ENCODE data around the gene PRKN. TPM values are rescaled to one million over a fixed set of nuclear protein-coding genes. Genes with fewer than 3 reads are reported as not detected.

PRKN gene
- total and polyA plus RNA-seq, 9 of the 15 experiments (the other 6 are each of a cell fraction or from before 2014, with no cell fraction given), result 0.03 to 0.96 (median 0.15) TPM; not detected in 2

DNA sequence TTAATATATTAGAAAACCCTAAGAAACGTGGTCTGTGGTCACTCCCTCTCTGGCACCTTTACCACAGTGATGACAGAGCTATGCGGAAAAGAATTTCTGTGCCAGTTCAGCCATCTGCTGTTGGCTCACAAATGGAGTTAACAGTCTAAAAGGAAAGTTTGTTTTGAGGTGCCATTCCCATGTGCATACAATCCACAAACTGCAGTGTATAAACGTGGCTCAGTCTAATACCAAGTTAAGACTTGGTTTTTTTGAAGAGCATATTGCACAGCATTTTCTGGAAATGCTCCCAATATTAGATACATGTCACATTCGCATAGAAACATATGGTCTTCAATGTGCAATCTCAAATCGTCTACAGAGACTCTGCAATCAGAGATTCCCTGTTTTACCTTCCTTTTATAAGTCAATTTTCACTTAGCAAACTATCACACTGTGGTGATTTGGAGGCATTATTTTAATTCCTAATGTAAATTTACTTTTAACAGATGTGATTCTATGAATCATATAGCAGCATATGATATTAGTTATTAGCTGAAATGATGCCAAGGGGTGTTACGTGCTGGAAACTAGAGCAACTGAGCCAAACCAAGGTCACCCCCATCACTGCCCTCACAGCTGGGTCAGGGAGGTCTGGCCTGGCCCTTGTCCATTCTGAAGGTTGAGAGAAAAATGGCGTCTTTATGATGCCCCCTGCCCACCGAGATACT is 383.5 kb downstream of the PRKN start:
- 2% methylated on average over 8 of the region's 8 CpGs for WGBS (ENCODE audit: insufficient coverage, low coverage, missing lambda C conversion rate)
- Histone ChIP-seq H3K9me3 (replicated peaks; ENCODE audit: control insufficient read depth, insufficient read depth, low read depth, low read length) (no peaks in the 10 kb centered on the region), H4K20me1 (replicated peaks; ENCODE audit: control insufficient read depth, insufficient read depth, low read length) (no peaks in the 10 kb centered on the region), H3K79me2 (ENCODE audit: control insufficient read depth, insufficient read depth, low read length) (no peaks in the 10 kb centered on the region), H3K36me3 (ENCODE audit: control insufficient read depth, insufficient read depth, low read length) (no peaks in the 10 kb centered on the region), H3K27ac (ENCODE audit: extremely low read depth, low read depth, low read length) (no peak overlapping the region), H3K27me3 (ENCODE audit: control insufficient read depth in 2 of 2, insufficient read depth in 2 of 2, low read length in 2 of 2) (no peaks in the 10 kb centered on the region), H3K4me3 (no peak overlapping the region), H2AFZ (ENCODE audit: low read depth, low read length) (no peak overlapping the region), H3K4me2 (ENCODE audit: insufficient read depth, low read length) (no peak overlapping the region), H3K9me1 (ENCODE audit: control insufficient read depth, insufficient read depth, low read length) (no peaks in the 10 kb centered on the region), H3K9ac (ENCODE audit: insufficient read depth in 1 of 2, low read depth in 2 of 2, low read length in 2 of 2) (no peak overlapping the region), H3K4me1 (replicated peaks in 1 of 2; ENCODE audit: control insufficient read depth in 2 of 2, insufficient read depth in 2 of 2, low read length in 2 of 2) (no peaks in the 10 kb centered on the region)
- TF ChIP-seq, protein P1, sequence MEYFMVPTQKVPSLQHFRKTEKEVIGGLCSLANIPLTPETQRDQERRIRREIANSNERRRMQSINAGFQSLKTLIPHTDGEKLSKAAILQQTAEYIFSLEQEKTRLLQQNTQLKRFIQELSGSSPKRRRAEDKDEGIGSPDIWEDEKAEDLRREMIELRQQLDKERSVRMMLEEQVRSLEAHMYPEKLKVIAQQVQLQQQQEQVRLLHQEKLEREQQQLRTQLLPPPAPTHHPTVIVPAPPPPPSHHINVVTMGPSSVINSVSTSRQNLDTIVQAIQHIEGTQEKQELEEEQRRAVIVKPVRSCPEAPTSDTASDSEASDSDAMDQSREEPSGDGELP (CRISPR knock-in tag; IDR thresholded peaks at IDR 0.05; ENCODE audit: borderline replicate concordance), result no peak
- TF ChIP-seq, protein P2, sequence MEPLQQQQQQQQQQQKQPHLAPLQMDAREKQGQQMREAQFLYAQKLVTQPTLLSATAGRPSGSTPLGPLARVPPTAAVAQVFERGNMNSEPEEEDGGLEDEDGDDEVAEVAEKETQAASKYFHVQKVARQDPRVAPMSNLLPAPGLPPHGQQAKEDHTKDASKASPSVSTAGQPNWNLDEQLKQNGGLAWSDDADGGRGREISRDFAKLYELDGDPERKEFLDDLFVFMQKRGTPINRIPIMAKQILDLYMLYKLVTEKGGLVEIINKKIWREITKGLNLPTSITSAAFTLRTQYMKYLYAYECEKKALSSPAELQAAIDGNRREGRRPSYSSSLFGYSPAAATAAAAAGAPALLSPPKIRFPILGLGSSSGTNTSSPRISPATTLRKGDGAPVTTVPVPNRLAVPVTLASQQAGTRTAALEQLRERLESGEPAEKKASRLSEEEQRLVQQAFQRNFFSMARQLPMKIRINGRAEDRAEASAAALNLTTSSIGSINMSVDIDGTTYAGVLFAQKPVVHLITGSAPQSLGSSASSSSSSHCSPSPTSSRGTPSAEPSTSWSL (CRISPR knock-in tag; IDR thresholded peaks at IDR 0.05; ENCODE audit: borderline replicate concordance), result no peak
- no peak for TF ChIP-seq EP300 (IDR thresholded peaks at IDR 0.05; ENCODE audit: low read length)
- ChIA-PET POLR2A (no interaction called here), CTCF (ENCODE audit: low intra/inter-chr PET ratio) (no interaction called here)
- intact Hi-C loops (cut with micrococcal nuclease) (no loop called here), in situ Hi-C loops (cut with MboI) (no loop called here)
- BruUV-seq (replicated peaks), result no TSS peak
- no peak for ATAC-seq
- FAIRE-seq, result no peak
- DNase-seq (ENCODE audit: extremely low read depth in 1 of 4, low spot score in 3 of 4), result no peak
